LNCaP clone FGC (cell line): ENCODE results near the gene TFB1M.

Source experiments
- DNase-seq: peaks from one replicate; pipeline ENCODE4 v3.0.0-alpha.2; 2011; ENCODE audit warnings: low read depth
- H3K4me3 ChIP-seq: 2 replicates; pipeline ENCODE4 v1.5.1; 2011; ENCODE audit warnings: mild to moderate bottlenecking, low read depth, low read length, control low read depth
- TF ChIP-seq, protein P1 (sequence below): IDR thresholded peaks from 2 replicates; pipeline ENCODE4 v1.5.1; 2012; ENCODE audit warnings: mild to moderate bottlenecking; ENCODE audit not compliant: control insufficient read depth, insufficient read depth; ENCODE audit errors: extremely low read depth

The TFB1M gene

DNA sequence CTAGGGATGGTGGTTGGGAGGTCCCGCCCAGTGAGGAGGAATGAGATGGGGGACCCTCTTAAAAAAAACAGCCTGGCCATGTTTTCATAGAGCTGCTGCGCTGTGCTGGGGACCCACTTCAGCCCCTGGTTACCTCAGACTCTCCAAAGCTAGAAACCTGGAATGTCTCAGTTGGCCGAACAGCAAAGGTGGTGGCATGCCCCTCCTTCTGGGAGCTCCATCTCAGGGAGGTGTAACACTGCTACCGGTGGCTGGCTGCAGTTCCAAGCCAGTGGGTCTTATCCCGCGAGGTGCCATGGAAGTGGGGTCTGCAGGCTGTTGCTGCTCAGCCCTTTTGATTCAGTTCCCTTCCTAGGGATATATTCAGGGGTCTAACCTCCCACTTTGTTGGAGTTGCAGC is 35.7 kb upstream of the TFB1M start:
- DNase-seq, result no peak
- TF ChIP-seq, protein P1, sequence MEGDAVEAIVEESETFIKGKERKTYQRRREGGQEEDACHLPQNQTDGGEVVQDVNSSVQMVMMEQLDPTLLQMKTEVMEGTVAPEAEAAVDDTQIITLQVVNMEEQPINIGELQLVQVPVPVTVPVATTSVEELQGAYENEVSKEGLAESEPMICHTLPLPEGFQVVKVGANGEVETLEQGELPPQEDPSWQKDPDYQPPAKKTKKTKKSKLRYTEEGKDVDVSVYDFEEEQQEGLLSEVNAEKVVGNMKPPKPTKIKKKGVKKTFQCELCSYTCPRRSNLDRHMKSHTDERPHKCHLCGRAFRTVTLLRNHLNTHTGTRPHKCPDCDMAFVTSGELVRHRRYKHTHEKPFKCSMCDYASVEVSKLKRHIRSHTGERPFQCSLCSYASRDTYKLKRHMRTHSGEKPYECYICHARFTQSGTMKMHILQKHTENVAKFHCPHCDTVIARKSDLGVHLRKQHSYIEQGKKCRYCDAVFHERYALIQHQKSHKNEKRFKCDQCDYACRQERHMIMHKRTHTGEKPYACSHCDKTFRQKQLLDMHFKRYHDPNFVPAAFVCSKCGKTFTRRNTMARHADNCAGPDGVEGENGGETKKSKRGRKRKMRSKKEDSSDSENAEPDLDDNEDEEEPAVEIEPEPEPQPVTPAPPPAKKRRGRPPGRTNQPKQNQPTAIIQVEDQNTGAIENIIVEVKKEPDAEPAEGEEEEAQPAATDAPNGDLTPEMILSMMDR, result no peak
- H3K4me3 ChIP-seq, result no peak overlapping the region

DNA sequence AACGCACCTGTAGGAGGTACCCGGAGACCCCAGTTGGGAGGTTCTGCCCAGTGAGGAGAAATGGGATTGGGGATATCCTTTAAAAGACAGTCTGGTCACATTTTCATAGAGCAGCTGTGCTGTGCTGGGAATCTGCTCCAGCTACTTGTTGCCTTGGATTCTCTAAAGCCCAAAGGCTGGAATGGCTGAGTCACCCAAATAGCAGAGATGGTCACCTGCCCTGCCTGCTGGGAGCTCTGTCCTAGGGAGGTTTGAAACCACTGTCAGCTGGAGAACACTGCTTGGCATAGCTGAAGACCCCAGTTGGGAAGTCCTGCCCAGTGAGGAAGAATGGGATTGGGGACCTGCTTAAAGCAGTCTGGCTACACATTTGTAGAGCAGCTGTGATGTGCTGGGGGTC is 34.8 kb upstream of the TFB1M start:
- TF ChIP-seq, protein P1, result no peak
- no peak for DNase-seq
- no peak overlapping the region for H3K4me3 ChIP-seq

DNA sequence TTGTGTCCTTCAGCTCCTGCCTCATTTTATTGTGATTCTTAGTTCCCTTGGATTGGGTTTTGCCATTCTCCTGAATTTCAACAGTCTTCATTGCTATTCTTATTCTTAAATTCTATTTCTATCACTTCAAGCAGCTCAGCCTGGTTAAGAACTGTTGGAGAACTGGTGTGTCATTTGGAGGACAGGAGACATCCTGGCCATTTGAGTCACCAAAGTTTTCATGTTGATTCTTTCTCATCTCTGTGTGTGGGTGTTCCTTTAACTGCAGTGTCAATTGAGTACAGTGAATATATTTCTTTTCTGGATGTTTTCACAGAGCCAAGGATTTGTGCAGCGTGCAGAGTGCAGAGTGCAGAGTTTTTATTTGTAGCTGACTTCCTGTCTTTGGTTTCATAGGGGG is 33.5 kb upstream of the TFB1M start:
- DNase-seq, result no peak
- TF ChIP-seq, protein P1, result no peak
- no peak overlapping the region for H3K4me3 ChIP-seq

DNA sequence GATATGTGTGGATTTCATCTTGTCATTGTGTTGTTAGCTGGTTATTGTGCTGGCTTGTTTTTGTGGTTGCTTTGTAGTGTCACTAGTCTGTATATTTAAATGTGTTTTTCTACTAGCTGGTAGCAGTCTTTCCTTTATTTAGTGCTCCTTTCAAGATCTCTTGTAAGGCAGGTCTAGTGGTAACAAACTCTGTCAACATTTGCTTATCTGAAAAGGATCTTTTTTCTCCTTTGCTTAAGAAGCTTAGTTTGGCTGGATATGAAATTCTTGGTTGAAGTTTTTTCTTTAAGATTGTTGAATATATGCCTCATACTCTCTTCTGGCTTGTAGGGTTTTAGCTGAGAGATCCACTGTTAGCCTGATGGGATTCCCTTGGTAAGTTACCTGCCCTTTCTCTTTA is 32.7 kb upstream of the TFB1M start:
- DNase-seq, result no peak
- H3K4me3 ChIP-seq, result no peak overlapping the region
- TF ChIP-seq, protein P1, result no peak

DNA sequence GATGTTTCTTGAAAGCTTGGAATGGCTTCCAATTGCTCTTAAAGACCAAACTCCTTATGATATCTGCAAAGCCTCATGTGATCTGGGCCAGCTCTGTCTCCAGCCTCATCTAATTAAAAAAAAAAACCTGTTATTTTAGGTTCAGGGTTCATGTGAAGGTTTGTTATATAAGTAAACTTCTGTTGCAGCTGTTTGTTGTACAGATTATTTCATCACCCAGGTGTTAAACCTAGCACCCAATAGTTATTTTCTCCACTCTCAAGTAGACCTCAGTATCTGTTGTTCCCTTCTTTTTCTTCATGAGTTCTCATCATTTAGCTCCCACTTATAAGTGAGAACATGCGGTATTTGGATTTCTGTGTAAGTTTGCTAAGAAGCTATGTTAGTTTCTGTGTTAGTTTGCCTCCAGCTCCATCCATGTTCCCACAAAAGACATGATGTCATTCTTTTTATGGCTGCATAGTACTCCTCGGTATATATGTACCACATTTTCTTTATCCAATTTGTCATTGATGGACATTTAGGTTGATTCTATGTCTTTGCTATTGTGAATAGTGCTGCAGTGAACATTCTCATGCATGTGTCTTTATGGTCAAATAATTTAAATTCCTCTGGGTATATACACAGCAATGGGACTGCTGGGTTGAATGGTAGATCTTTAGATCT is 30.2 kb upstream of the TFB1M start:
- TF ChIP-seq, protein P1, result no peak

DNA sequence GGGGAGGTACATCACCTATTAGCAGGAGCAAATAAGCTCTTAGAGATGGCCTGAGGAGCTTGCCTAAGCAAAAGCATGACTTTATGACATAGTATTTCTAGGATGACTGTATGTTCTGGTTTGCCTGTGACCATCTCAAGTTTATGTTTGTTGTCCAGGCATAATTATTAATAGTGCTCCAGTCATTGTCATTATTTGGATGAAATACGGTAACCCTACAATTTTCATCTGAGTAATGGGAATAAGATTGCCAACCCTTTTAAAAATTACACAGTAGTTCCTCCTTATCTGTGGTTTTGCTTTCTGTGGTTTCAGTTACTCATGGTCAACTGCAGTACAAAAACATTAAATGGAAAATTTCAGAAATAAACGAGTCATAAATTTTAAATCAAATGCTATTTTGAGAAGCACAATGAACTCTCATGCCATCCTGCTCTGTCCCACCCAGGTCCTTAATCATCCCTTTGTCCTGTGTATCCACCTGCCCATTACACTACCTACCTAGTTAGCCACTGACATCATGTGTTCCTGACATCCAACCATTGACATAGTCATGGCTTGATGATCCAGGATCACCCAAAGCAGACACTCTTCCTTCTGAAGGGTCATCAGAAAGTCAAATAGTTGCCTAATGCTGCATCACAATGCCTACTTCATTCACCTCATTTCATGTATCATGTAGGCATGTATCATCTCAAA is 27.0 kb upstream of the TFB1M start:
- TF ChIP-seq, protein P1, result no peak
- H3K4me3 ChIP-seq, result no peak overlapping the region
- no peak for DNase-seq

More for the DNA sequence above, 30.2 kb upstream of the TFB1M start:
- no peak overlapping the region for H3K4me3 ChIP-seq
- DNase-seq, result no peak
